ENCODE measurements around the gene REXO1.

DNA sequence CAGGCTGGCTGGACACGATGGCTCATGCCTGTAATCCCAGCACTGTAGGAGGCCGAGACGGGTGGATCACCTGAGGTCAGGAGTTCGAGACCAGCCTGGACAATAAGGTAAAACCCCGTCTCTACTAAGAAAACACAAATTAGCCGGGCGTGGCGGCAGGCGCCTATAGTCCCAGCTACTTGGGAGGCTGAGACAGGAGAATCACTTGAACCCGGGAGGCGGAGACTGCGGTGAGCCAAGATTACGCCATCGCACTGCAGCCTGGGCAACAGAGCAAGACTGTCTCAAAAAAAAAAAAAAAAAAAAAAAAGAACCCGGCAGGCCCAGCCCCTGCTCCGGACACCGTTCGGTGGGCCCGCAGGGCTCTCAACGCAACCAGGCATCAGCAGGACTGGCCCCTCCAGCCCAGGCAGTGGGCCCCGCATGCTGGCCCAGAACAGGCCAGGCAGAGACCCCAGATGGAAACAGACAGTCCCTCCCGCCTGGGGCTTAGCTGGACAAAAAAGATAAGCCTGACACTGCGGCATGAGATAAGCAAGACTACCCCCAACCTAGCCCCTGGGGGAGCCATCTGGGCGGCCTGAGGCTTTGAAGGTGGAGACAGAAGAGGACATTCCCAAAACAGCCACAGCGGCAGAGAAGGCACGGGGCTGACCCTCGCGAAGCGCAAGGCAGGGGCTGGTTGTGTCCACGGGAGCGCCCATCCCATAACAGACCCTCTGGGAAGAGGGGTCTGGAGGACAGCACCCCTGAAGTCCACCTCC is 11.6 kb downstream of the REXO1 start:
- TF ChIP-seq POLR2AphosphoS5 (IDR thresholded peaks at IDR 0.05; ENCODE audit: borderline replicate concordance, low read depth, low read length) (no peak), EZH2 (IDR thresholded peaks at IDR 0.05) (no peak), FOXP2 (optimal IDR thresholded peaks at IDR 0.05; ENCODE audit: control extremely low read depth, extremely low read length, insufficient read depth) (no peak)
